ENCODE results near the gene ZNF683.
A peak's percentile ranks its signal among the peaks of the same experiment; 100 is the strongest.
"Not testable (repeated sequence)": the region's sequence is repeated elsewhere in the genome, so short reads cannot be mapped to it uniquely, and the experiment has no call there.

Gene ZNF683

GRCh38 chr1:26335774-26336476 lies 36.6 kb downstream of the ZNF683 start:
- DNase-seq = no peak

DNA sequence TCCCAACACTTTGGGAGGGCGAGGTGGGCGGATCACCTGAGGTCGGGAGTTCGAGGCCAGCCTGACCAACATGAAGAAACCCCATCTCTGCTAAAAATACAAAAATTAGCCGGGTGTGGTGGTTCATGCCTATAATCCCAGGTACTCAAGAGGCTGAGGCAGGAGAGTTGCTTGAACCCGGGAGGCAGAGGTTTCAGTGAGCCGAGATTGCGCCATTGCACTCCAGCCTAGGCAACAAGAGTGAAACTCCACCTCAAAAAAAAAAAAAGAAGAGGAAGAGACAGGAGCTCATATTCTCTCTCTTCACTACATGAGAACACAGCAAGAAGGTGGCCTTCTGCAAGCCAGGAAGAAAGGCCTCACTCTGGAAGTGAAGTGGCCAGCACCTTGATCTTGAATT lies 39.2 kb downstream of the ZNF683 start:
- not testable (repeated sequence) for DNase-seq

DNA sequence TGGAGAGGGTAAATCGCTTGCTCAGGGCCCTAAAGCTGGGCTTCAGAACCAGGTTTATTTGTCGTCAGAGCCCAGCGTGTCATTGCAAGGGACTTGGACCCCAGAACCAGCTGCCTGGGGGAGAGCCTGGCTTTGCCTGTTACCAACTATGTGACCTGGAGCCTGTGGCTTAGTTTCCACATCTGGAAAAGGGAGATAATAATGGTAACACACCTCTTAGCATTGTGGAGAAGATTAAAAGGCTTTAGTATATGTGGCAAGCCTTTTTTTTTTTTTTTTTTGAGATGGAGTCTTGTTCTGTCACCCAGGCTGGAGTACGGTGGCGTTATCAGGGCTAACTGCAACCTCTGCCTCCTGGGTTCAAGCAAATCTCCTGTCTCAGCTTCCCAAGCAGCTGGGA lies 42.3 kb downstream of the ZNF683 start:
- no peak for DNase-seq

- DNase-seq = not testable (repeated sequence)
Measured at GRCh38 chr1:26329380-26329779, 43.2 kb downstream of the ZNF683 start.

- no peak for DNase-seq
Measured at GRCh38 chr1:26328597-26328996, 44.0 kb downstream of the ZNF683 start.

GRCh38 chr1:26327956-26328362 lies 44.6 kb downstream of the ZNF683 start:
- DNase-seq = no peak

- no peak for DNase-seq
Measured at GRCh38 chr1:26324550-26324949, 48.0 kb downstream of the ZNF683 start.

DNA sequence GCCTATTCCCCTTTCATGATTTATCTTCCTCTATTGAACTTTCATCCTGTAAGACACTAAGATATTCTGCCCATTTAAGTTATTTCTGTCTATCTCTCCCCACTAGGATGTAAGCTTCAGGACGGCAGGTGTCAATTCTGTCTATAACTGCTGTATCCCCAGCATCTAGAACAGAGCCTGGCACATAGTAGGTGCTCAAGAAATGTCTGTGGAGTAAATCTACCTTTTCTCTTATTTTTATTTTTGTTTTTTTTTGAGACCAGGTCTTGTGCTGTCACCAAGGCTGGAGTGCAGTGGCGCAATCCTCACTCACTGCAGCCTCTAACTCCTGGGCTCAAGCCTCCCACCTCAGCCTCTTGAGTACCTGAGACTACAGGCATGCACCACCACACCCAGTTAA lies 49.2 kb downstream of the ZNF683 start:
- DNase-seq = no peak

DNA sequence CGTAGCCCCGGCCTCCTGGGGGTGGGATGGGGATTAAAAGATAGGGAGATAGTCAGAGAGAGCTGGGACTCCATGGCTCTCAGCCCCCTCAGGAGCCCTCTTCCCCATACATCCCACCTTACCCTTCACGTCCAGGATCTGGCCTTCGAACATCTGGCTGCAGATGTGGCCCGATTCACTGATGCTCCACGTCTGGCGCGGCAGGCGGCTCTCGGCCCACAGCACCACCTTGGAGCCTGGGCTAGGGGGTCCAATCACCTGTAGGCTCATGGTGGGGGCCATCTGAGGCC lies 50.6 kb downstream of the ZNF683 start:
- no peak for DNase-seq

DNA sequence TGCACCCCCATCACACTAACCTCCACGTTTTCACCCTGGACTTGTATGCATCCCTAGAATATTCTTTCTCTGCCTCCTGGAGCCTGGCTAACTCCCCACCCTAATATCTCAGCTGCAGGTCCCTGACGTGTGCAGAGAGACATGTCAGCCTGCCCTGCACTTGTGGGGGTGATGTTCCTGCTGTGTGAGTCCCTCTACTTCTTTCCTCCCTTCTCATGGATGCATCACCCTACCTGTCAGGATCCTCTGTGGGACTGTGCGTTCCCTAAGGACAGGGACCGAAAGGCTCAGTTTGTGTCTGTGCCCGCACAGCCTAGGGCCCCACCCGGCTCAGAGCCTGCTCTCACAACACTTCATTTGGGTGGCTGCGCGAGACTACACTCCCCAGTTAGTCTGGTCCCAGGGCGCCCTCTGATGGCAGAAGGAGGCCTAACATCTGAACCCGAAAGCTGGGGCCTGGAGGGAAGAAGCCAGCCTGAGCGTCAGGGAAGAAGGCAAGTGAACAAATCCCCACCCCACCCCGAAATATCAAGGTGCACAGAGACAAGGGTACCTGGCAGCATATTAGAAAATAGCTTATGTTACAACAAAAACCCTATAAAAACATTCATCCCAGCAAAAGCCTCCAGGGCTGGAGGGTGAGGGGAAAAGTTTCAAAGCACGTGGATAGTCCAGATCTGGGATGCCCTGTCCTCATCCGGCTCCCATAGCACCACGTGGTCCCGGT lies 51.1 kb downstream of the ZNF683 start:
- peak; percentile 88 for DNase-seq

DNA sequence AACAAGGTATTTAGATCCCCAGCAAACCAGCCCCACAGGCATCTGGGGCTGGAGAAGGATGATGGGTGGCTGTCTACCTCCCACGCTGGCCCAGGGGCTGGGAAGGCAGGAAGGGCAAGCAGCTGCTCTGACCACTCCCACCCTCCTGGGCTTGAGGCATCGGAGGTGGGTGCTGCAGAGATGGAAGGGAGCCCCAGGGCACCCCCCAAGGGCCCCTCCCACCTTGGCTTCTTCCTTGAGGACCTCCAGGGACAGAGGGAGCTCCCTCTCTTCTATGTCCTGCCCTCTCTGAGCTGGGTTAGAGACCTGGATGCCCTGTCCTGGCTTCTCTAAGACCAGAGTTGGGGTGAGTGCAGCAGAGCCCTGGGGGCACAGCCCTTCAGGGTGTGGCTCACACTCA lies 51.7 kb downstream of the ZNF683 start:
- DNase-seq = no peak

GRCh38 chr1:26318338-26319064 lies 54.0 kb downstream of the ZNF683 start:
- peak; percentile 40 for DNase-seq

- peak; percentile 77 for DNase-seq
Measured at GRCh38 chr1:26317612-26318337, 54.8 kb downstream of the ZNF683 start, which contains the start of gene CD52. Gene CD52 (plus strand): TSS chr1:26317958. CDS start chr1:26318018, 60 bp downstream.

- no peak for DNase-seq
Measured at GRCh38 chr1:26317146-26317545, 55.4 kb downstream of the ZNF683 start.

DNA sequence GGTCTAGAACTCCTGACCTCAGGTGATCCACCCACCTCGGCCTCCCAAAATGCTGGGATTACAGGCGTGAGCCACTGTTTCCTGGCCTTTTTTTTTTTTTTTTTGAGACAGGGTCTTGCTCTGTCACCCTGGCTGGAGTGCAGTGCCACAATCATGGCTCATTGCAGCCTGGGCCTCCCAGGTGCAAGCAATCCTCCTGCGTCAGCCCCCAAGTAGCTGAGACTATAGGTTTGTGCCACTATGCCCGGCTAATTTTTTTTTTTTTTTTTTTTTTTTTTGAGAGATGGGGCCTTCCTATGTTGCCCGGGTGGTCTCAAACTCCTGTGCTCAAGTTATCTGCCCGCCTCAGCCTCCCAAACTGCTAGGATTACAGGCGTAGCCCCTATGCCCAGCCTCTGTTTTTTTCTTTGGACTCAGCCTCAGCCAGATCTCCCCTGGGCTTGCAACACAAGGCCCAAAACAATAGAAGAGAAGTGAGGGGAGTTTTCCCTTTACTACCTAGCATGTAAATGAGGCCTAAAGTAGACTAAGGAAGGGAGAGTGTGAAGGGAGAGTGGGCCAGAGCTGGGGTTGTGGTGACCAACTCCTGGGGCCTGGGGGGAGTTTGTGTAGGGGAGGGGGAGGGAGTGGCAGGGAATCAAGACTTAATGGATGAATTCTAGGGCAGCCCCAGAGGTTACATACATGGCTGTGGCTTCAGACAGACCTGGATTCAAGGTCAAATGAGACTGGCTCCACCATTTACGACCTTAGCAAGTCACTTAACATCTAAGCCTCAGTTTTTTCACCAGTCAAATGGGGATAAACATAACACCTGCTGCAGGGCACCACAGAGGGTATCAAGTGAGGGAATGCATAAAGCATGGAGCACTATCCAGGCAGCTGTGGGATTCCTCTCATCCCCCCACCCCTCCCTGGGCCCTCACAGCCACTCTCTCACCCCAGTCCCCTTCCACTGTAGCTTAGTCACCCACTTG lies 56.4 kb downstream of the ZNF683 start:
- no peak for DNase-seq

- no peak for DNase-seq
Measured at GRCh38 chr1:26314501-26314900, 58.0 kb downstream of the ZNF683 start.
